Astrocyte (in vitro differentiated cells and primary cell): ENCODE results near the gene UBXN4. TPM values are rescaled to one million over a fixed set of nuclear protein-coding genes. Genes with fewer than 3 reads are reported as not detected.
"Not testable (repeated sequence)": the region's sequence is repeated elsewhere in the genome, so short reads cannot be mapped to it uniquely, and the experiment has no call there.

ENCODE experiments used
- DNase-seq: peaks from one replicate; pipeline ENCODE4 v3.0.0-alpha.2; 2010; ENCODE audit warnings: low read depth
- FAIRE-seq: peaks from 2 replicates; lab custom pipeline; 2011; peaks lifted over from hg19 to GRCh38; lab: Jason Lieb, UNC
- H2AFZ ChIP-seq: 2 replicates; pipeline ENCODE4 v1.6.0; 2012; ENCODE audit warnings: low read depth, low read length, inconsistent platforms
- H3K27ac ChIP-seq: 2 replicates; pipeline ENCODE4 v1.5.1; 2011; ENCODE audit warnings: low read depth, low read length, inconsistent platforms
- H3K27me3 ChIP-seq: 2 replicates; pipeline ENCODE4 v1.6.0; 2011; ENCODE audit warnings: low read length, inconsistent platforms; ENCODE audit not compliant: insufficient read depth
- H3K36me3 ChIP-seq: 2 replicates; pipeline ENCODE4 v1.5.1; 2011; ENCODE audit warnings: low read length, inconsistent platforms; ENCODE audit not compliant: insufficient read depth
- H3K4me1 ChIP-seq: 2 replicates; pipeline ENCODE4 v1.5.1; 2011; ENCODE audit warnings: low read length, inconsistent platforms; ENCODE audit not compliant: insufficient read depth
- H3K4me2 ChIP-seq: 2 replicates; pipeline ENCODE4 v1.6.0; 2012; ENCODE audit warnings: low read length, inconsistent platforms
- H3K4me3 ChIP-seq: 2 replicates; pipeline ENCODE4 v1.5.1; 2011; ENCODE audit warnings: low read depth, mild to moderate bottlenecking, low read length, inconsistent platforms; ENCODE audit not compliant: insufficient read depth
- H3K79me2 ChIP-seq: 2 replicates; pipeline ENCODE4 v1.6.0; 2012; ENCODE audit warnings: mild to moderate bottlenecking, low read length, inconsistent platforms; ENCODE audit not compliant: insufficient read depth
- H3K9ac ChIP-seq: 2 replicates; pipeline ENCODE4 v1.6.0; 2012; ENCODE audit warnings: mild to moderate bottlenecking, low read length, inconsistent platforms
- H3K9me3 ChIP-seq: 2 replicates; pipeline ENCODE4 v1.5.1; 2012; ENCODE audit warnings: low read depth, mild to moderate bottlenecking, low read length, inconsistent platforms; ENCODE audit not compliant: insufficient read depth
- H4K20me1 ChIP-seq: 2 replicates; pipeline ENCODE4 v1.6.0; 2012; ENCODE audit warnings: low read length, inconsistent platforms; ENCODE audit not compliant: insufficient read depth
- H3K27ac Mint-ChIP-seq: one replicate; pipeline ENCODE4 v1.8.0; 2021; ENCODE audit warnings: mild to moderate bottlenecking, mixed read lengths; ENCODE audit not compliant: unreplicated experiment
- H3K27me3 Mint-ChIP-seq: one replicate; pipeline ENCODE4 v1.8.0; 2021; ENCODE audit warnings: low read depth, mixed read lengths; ENCODE audit not compliant: unreplicated experiment
- H3K36me3 Mint-ChIP-seq: one replicate; pipeline ENCODE4 v1.8.0; 2021; ENCODE audit warnings: low read depth, mixed read lengths; ENCODE audit not compliant: unreplicated experiment
- H3K4me1 Mint-ChIP-seq: one replicate; pipeline ENCODE4 v1.8.0; 2021; ENCODE audit warnings: low read depth, mixed read lengths; ENCODE audit not compliant: unreplicated experiment
- H3K4me3 Mint-ChIP-seq: one replicate; pipeline ENCODE4 v1.8.0; 2021; ENCODE audit warnings: mild to moderate bottlenecking, moderate library complexity, mixed read lengths; ENCODE audit not compliant: unreplicated experiment
- H3K9me3 Mint-ChIP-seq: one replicate; pipeline ENCODE4 v1.8.0; 2021; ENCODE audit warnings: mild to moderate bottlenecking, mixed read lengths; ENCODE audit not compliant: unreplicated experiment
- EZH2 ChIP-seq: IDR thresholded peaks from 2 replicates; pipeline ENCODE4 v1.6.1; 2012; ENCODE audit warnings: mild to moderate bottlenecking, low read length, inconsistent platforms; ENCODE audit not compliant: insufficient read depth
- total RNA-seq: library from RNA; stranded (reverse); gene quantifications from 2 replicates; pipeline ENCODE4 v1.2.1, GENCODE V29; 2021
- TF ChIP-seq, protein P1 (sequence below): IDR thresholded peaks from 2 replicates; pipeline ENCODE4 v1.5.1; 2011; ENCODE audit warnings: low read depth, mild to moderate bottlenecking, inconsistent platforms, low read length, moderate library complexity; ENCODE audit not compliant: insufficient read depth

Gene UBXN4
- total RNA-seq, 1 donor from 2014 or later, result 79.4 TPM

DNA sequence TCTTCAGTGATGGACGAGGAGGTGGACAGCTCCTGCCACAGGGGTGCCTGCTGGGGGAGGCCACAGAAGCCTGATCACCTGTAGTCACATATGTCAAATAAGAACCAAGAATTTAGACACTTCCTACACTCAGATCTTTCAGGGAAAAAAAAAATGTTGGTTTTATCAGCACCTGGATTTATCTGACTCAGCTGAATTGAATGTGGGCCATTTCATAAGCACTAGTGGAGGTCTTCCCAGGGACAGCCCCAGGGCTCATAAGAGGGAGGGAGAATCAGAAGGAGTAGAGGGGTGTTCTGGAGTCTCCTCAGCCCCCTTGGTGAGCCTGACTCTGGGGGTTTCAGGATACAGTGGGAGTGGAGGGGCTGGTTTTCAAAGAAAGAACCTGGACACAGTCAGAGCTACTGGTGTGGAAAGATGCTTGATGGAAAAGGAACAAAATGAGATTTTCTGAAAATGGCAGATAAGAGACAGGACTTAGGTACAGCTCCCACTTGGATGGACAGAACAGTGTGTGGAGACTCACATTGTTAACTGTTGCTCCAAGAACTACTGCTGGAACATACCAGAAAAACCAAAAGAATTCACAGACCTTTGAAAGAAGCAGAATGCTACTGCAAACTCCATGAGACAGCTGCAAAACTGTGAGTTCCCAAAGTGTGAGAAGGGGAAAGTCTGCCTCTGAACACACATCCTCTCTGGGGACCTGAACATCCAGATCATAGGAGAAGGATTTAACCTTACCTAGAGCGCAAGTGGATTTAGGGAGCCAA lies 49.9 kb downstream of the UBXN4 start:
- no peak for FAIRE-seq
- no peaks in the 10 kb centered on the region for H3K9me3 Mint-ChIP-seq
- H3K4me3 Mint-ChIP-seq, result no peak overlapping the region
- H3K4me3 ChIP-seq, result no peak overlapping the region
- H3K27me3 Mint-ChIP-seq, result peaks cover 2% of the 10 kb centered on the region
- H3K36me3 Mint-ChIP-seq, result peaks cover 21% of the 10 kb centered on the region
- no peak overlapping the region for H3K4me2 ChIP-seq
- H4K20me1 ChIP-seq, result no peaks in the 10 kb centered on the region
- H3K27ac Mint-ChIP-seq, result peak overlapping the region; percentile 81
- no peaks in the 10 kb centered on the region for H3K9me3 ChIP-seq
- no peak overlapping the region for H3K9ac ChIP-seq
- H3K79me2 ChIP-seq, result no peaks in the 10 kb centered on the region
- no peaks in the 10 kb centered on the region for H3K27me3 ChIP-seq
- H3K36me3 ChIP-seq, result no peaks in the 10 kb centered on the region
- peaks cover 19% of the 10 kb centered on the region for H3K4me1 ChIP-seq
- H2AFZ ChIP-seq, result no peak overlapping the region
- H3K4me1 Mint-ChIP-seq, result peaks cover 24% of the 10 kb centered on the region
- DNase-seq, result peak; percentile 64
- no peak overlapping the region for H3K27ac ChIP-seq
- TF ChIP-seq, protein P1, sequence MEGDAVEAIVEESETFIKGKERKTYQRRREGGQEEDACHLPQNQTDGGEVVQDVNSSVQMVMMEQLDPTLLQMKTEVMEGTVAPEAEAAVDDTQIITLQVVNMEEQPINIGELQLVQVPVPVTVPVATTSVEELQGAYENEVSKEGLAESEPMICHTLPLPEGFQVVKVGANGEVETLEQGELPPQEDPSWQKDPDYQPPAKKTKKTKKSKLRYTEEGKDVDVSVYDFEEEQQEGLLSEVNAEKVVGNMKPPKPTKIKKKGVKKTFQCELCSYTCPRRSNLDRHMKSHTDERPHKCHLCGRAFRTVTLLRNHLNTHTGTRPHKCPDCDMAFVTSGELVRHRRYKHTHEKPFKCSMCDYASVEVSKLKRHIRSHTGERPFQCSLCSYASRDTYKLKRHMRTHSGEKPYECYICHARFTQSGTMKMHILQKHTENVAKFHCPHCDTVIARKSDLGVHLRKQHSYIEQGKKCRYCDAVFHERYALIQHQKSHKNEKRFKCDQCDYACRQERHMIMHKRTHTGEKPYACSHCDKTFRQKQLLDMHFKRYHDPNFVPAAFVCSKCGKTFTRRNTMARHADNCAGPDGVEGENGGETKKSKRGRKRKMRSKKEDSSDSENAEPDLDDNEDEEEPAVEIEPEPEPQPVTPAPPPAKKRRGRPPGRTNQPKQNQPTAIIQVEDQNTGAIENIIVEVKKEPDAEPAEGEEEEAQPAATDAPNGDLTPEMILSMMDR, result no peak
- TF ChIP-seq EZH2, result no peak

DNA sequence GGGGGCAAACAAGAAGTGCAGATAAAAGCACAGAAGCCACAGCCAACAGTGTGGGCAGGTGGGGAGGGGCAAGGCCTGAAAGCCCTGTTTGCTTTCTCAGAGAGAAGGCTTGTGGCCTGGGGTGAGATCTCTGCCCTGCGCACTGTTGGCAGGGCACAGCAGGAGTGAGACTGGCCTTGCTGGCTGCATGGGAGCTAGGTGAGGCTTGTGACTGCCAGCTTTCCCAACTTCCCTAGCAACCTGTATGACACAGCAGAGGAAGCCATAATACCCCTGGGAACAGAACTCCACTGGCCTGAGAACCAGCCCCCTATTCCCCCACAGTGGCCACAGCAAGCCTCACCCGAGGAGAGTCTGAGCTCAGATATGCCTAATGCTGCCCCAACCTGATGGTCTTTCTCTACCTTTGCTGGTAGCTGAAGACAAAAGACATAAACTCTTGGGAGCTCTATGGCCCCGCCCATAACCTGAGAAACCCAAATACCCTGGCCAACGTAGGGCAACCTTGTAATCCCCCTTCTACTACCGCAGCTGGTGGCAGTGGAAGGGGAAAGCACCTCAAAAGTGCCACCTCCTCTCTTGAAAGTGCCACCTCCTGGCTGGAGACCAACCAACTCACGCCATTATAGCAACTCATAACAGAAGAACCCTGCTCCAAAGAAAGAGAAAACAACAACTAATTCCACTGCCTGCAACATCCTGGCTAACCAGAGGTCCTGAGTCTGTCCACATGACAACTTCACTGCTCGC lies 50.9 kb downstream of the UBXN4 start:
- Histone ChIP-seq H3K4me1 (peaks cover 12% of the 10 kb centered on the region), H3K9ac (no peak overlapping the region), H3K27ac (no peak overlapping the region), H3K4me3 (no peak overlapping the region), H3K4me2 (no peak overlapping the region), H3K9me3 (no peaks in the 10 kb centered on the region), H3K27me3 (no peaks in the 10 kb centered on the region), H3K79me2 (no peaks in the 10 kb centered on the region), H3K36me3 (no peaks in the 10 kb centered on the region), H2AFZ (no peak overlapping the region), H4K20me1 (no peaks in the 10 kb centered on the region)
- Mint-ChIP-seq H3K4me3 (no peak overlapping the region), H3K9me3 (no peaks in the 10 kb centered on the region), H3K36me3 (peaks cover 14% of the 10 kb centered on the region), H3K27me3 (peaks cover 2% of the 10 kb centered on the region), H3K27ac (peak overlapping the region; percentile 83), H3K4me1 (peaks cover 15% of the 10 kb centered on the region)
- DNase-seq (no peak), FAIRE-seq (no peak)
- no peak for TF ChIP-seq EZH2
- TF ChIP-seq, protein P1, result no peak

DNA sequence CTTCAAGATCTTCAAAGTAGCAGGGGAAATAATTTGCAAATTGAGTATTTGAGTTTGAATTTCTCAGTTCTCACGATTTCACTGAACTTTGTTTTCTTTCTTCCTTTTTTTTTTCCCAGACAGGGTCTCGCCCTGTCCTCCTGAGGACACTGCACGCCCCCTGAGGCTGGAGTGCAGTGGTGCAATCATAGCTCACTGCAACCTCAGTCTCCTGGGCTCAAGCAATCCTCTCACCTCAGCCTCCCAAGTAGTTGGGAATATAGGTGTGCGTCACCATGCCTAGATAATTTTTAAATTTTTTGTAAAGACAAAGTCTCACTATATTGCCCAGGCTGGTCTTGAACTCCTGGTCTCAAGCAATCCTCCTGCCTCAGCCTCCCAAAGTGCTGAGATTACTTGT lies 54.0 kb downstream of the UBXN4 start:
- not testable (repeated sequence) for H2AFZ ChIP-seq, H3K27ac Mint-ChIP-seq, H3K9ac ChIP-seq, H3K27ac ChIP-seq, H3K9me3 Mint-ChIP-seq, FAIRE-seq, H3K36me3 ChIP-seq, H3K4me3 Mint-ChIP-seq, H3K27me3 Mint-ChIP-seq, H3K4me2 ChIP-seq, H3K36me3 Mint-ChIP-seq, H3K79me2 ChIP-seq, DNase-seq, H3K9me3 ChIP-seq, H3K27me3 ChIP-seq, H3K4me3 ChIP-seq, H4K20me1 ChIP-seq
- peaks cover 14% of the 10 kb centered on the region for H3K4me1 Mint-ChIP-seq
- peaks cover 10% of the 10 kb centered on the region for H3K4me1 ChIP-seq
